Loucy (cell line): ENCODE results near the gene ROR1.

Source experiments
- H2AFZ ChIP-seq: fragments of 200-600 bp; sonication (generic); 2 replicates; pipeline ENCODE4 v1.6.0; 2016; ENCODE audit warnings: antibody characterized with exemption, mild to moderate bottlenecking, low read length, moderate library complexity
- H3F3A ChIP-seq: fragments of 200-600 bp; 2 replicates; pipeline ENCODE4 v1.6.0; 2016; ENCODE audit warnings: antibody characterized with exemption, low read depth, mild to moderate bottlenecking
- H3K27me3 ChIP-seq: fragments of 200-600 bp; sonication (generic); 2 replicates; pipeline ENCODE4 v1.6.1; 2014; ENCODE audit warnings: low read length, mild to moderate bottlenecking; ENCODE audit not compliant: insufficient read depth, poor library complexity, severe bottlenecking
- H3K36me3 ChIP-seq: fragments of 200-600 bp; sonication (generic); 2 replicates; pipeline ENCODE4 v1.6.1; 2016; ENCODE audit warnings: low read length; ENCODE audit not compliant: insufficient read depth
- H3K4me1 ChIP-seq: fragments of 200-600 bp; sonication (generic); 2 replicates; pipeline ENCODE4 v1.5.1; 2014; ENCODE audit warnings: low read length, mild to moderate bottlenecking; ENCODE audit not compliant: insufficient read depth, poor library complexity, severe bottlenecking
- H3K4me2 ChIP-seq: fragments of 200-600 bp; sonication (generic); 2 replicates; pipeline ENCODE4 v1.6.0; 2014; ENCODE audit warnings: antibody characterized with exemption, low read length, low read depth, mild to moderate bottlenecking; ENCODE audit not compliant: poor library complexity, severe bottlenecking
- H3K4me3 ChIP-seq: fragments of 200-600 bp; sonication (generic); 2 replicates; pipeline ENCODE4 v1.5.1; 2014; ENCODE audit warnings: low read length, mild to moderate bottlenecking, mixed read lengths; ENCODE audit not compliant: poor library complexity, severe bottlenecking
- H3K79me2 ChIP-seq: fragments of 200-600 bp; sonication (generic); 2 replicates; pipeline ENCODE4 v1.6.1; 2014; ENCODE audit warnings: low read length; ENCODE audit not compliant: insufficient read depth
- H3K9ac ChIP-seq: fragments of 200-600 bp; sonication (generic); 2 replicates; pipeline ENCODE4 v1.6.0; 2014; ENCODE audit warnings: mild to moderate bottlenecking, low read depth, low read length, moderate library complexity; ENCODE audit not compliant: poor library complexity, severe bottlenecking
- H3K9me2 ChIP-seq: fragments of 200-600 bp; sonication (generic); replicated peaks from 2 replicates; pipeline ENCODE4 v1.6.1; 2016; ENCODE audit warnings: low read depth, low read length, mixed read lengths
- H3K9me3 ChIP-seq: fragments of 200-600 bp; sonication (generic); 2 replicates; pipeline ENCODE4 v1.6.1; 2014; ENCODE audit warnings: mild to moderate bottlenecking, antibody characterized with exemption, low read length, low read depth; ENCODE audit not compliant: insufficient read depth
- H4K20me1 ChIP-seq: fragments of 200-600 bp; sonication (generic); 2 replicates; pipeline ENCODE4 v1.6.0; 2014; ENCODE audit warnings: antibody characterized with exemption, low read length, mild to moderate bottlenecking; ENCODE audit not compliant: insufficient read depth, poor library complexity, severe bottlenecking
- EZH2phosphoT487 ChIP-seq: fragments of 200-600 bp; IDR thresholded peaks from 2 replicates; pipeline ENCODE4 v1.6.1; 2018; ENCODE audit warnings: antibody characterized with exemption, mild to moderate bottlenecking, moderate library complexity, borderline replicate concordance
- TF ChIP-seq, protein P1 (sequence below): fragments of 200-600 bp; sonication (generic); conservative IDR thresholded peaks from 2 replicates; pipeline ENCODE4 v1.5.1; 2014; ENCODE audit warnings: mild to moderate bottlenecking, antibody characterized with exemption, low read length

ROR1 gene

DNA sequence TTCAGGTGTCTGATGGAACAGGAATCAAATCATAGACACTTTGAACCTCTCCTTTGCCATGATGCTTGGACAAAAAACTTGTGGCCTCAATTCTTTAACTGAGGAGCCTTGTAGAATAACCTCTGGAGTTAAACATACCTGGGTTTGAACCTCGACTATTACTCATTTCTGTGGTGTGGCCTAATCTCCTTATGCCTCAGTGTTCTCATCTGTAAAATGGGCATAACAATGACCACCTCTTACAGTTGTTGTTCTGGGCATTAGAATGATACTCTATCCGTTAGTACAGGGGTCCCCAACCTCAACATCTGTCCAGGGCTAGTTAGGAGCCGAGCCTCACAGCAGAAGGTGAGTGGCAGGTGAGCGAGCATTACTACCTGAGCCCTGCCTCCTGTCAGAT lies 137.2 kb downstream of the ROR1 start:
- H3K4me1 ChIP-seq = no peaks in the 10 kb centered on the region
- no peaks in the 10 kb centered on the region for H3K9me3 ChIP-seq
- H3K9ac ChIP-seq = no peak overlapping the region
- H3K4me2 ChIP-seq = no peak overlapping the region
- no peaks in the 10 kb centered on the region for H3K79me2 ChIP-seq
- no peaks in the 10 kb centered on the region for H3K9me2 ChIP-seq
- no peaks in the 10 kb centered on the region for H4K20me1 ChIP-seq
- H3K27me3 ChIP-seq = no peaks in the 10 kb centered on the region
- no peak overlapping the region for H3K4me3 ChIP-seq
- TF ChIP-seq EZH2phosphoT487 = no peak
- TF ChIP-seq, protein P1, sequence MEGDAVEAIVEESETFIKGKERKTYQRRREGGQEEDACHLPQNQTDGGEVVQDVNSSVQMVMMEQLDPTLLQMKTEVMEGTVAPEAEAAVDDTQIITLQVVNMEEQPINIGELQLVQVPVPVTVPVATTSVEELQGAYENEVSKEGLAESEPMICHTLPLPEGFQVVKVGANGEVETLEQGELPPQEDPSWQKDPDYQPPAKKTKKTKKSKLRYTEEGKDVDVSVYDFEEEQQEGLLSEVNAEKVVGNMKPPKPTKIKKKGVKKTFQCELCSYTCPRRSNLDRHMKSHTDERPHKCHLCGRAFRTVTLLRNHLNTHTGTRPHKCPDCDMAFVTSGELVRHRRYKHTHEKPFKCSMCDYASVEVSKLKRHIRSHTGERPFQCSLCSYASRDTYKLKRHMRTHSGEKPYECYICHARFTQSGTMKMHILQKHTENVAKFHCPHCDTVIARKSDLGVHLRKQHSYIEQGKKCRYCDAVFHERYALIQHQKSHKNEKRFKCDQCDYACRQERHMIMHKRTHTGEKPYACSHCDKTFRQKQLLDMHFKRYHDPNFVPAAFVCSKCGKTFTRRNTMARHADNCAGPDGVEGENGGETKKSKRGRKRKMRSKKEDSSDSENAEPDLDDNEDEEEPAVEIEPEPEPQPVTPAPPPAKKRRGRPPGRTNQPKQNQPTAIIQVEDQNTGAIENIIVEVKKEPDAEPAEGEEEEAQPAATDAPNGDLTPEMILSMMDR = no peak
- no peaks in the 10 kb centered on the region for H3K36me3 ChIP-seq
- H2AFZ ChIP-seq = no peak overlapping the region
- H3F3A ChIP-seq = no peaks in the 10 kb centered on the region

DNA sequence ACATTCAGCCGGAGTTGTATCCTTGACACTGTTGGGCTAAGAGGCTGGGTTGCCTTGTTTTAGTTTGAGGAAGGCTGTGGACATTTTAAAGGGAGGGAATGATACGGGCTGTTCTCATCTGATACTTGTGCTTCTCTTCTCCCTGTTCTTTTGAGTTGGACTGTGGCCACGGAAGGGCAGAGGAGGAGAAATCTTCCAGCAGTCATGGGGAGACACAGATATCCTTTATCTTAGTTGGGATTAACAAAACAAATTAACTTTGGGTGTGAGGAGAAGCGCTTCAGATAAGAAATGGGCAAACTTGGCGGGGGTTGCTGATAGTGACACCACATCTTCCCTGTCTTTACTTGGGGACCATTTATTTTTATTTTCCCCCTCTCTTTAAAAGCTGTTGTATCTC lies 138.8 kb downstream of the ROR1 start:
- Histone ChIP-seq H3K27me3 (no peaks in the 10 kb centered on the region), H3K4me2 (no peak overlapping the region), H2AFZ (no peak overlapping the region), H3K9ac (no peak overlapping the region), H3K9me2 (no peaks in the 10 kb centered on the region), H4K20me1 (no peaks in the 10 kb centered on the region), H3K36me3 (no peaks in the 10 kb centered on the region), H3K79me2 (no peaks in the 10 kb centered on the region), H3K9me3 (no peaks in the 10 kb centered on the region), H3F3A (no peaks in the 10 kb centered on the region), H3K4me3 (no peak overlapping the region), H3K4me1 (peaks cover 3% of the 10 kb centered on the region)
- TF ChIP-seq EZH2phosphoT487 = no peak
- TF ChIP-seq, protein P1 = no peak

DNA sequence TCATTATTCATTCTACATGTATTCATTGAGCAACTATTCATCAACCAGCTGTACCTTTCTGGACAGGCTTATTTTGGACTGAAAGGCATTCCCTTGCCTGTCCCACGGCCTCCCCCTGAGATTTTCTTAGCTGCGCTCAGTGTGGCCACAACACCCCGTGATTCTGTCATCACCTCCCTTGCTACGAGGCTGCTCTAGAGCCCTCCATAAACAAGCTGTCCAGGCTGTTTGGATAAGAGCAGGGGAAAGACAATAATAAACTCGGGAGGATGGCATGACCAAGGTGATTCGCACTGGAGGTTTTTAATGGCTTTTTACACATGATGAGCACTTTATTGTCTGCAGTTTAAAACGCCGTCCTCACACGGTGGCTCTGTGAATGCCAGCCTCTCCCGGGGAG lies 139.7 kb downstream of the ROR1 start:
- no peak overlapping the region for H3K4me3 ChIP-seq
- H3K9me2 ChIP-seq = no peaks in the 10 kb centered on the region
- no peak overlapping the region for H2AFZ ChIP-seq
- no peak overlapping the region for H3K9ac ChIP-seq
- no peaks in the 10 kb centered on the region for H3F3A ChIP-seq
- H3K9me3 ChIP-seq = no peaks in the 10 kb centered on the region
- H3K36me3 ChIP-seq = no peaks in the 10 kb centered on the region
- no peaks in the 10 kb centered on the region for H3K79me2 ChIP-seq
- H3K4me2 ChIP-seq = no peak overlapping the region
- H4K20me1 ChIP-seq = no peaks in the 10 kb centered on the region
- H3K27me3 ChIP-seq = no peaks in the 10 kb centered on the region
- H3K4me1 ChIP-seq = peaks cover 3% of the 10 kb centered on the region
- TF ChIP-seq, protein P1 = no peak
- TF ChIP-seq EZH2phosphoT487 = no peak
